Hepatocyte (in vitro differentiated cells): Measurements from ENCODE around the gene E2F3. TPM values are rescaled to one million over a fixed set of nuclear protein-coding genes. Genes with fewer than 3 reads are reported as not detected.
"Not testable (repeated sequence)": the region's sequence is repeated elsewhere in the genome, so short reads cannot be mapped to it uniquely, and the experiment has no call there.

ENCODE experiments used
- DNase-seq: peaks from one replicate; pipeline ENCODE4 v3.0.0-alpha.2; 2016; ENCODE audit warnings: low spot score
- H2AFZ ChIP-seq: fragments of 200-600 bp; sonication (generic); 2 replicates; pipeline ENCODE4 v1.6.0; 2016; ENCODE audit warnings: antibody characterized with exemption, mild to moderate bottlenecking
- H3K27ac ChIP-seq: fragments of 200-600 bp; sonication (generic); 2 replicates; pipeline ENCODE4 v1.5.1; 2016; ENCODE audit warnings: mild to moderate bottlenecking
- H3K27me3 ChIP-seq: fragments of 200-600 bp; sonication (generic); 2 replicates; pipeline ENCODE4 v1.6.1; 2016
- H3K36me3 ChIP-seq: fragments of 200-600 bp; sonication (generic); replicated peaks from 2 replicates; pipeline ENCODE4 v1.5.1; 2016; ENCODE audit warnings: low read depth; ENCODE audit not compliant: insufficient read depth
- H3K4me1 ChIP-seq: fragments of 200-600 bp; sonication (generic); 2 replicates; pipeline ENCODE4 v1.5.1; 2016; ENCODE audit warnings: mild to moderate bottlenecking, moderate library complexity; ENCODE audit not compliant: insufficient read depth
- H3K4me2 ChIP-seq: fragments of 200-600 bp; sonication (generic); 2 replicates; pipeline ENCODE4 v1.6.0; 2016
- H3K4me3 ChIP-seq: fragments of 200-600 bp; sonication (generic); 2 replicates; pipeline ENCODE4 v1.5.1; 2016; ENCODE audit warnings: mild to moderate bottlenecking
- H3K79me2 ChIP-seq: fragments of 200-600 bp; sonication (generic); 2 replicates; pipeline ENCODE4 v1.6.0; 2017; ENCODE audit warnings: mild to moderate bottlenecking
- H3K9me2 ChIP-seq: fragments of 200-600 bp; sonication (generic); replicated peaks from 2 replicates; pipeline ENCODE4 v1.6.0; 2017; ENCODE audit warnings: mild to moderate bottlenecking; ENCODE audit not compliant: insufficient read depth
- H3K9me3 ChIP-seq: fragments of 200-600 bp; sonication (generic); 2 replicates; pipeline ENCODE4 v1.5.1; 2016; ENCODE audit warnings: low read depth, mild to moderate bottlenecking
- H4K20me1 ChIP-seq: fragments of 200-600 bp; sonication (generic); 2 replicates; pipeline ENCODE4 v1.6.0; 2016; ENCODE audit warnings: mild to moderate bottlenecking; ENCODE audit not compliant: insufficient read depth, poor library complexity, severe bottlenecking
- CTCF ChIP-seq: fragments of 200-600 bp; sonication (generic); IDR thresholded peaks from 2 replicates; pipeline ENCODE4 v1.5.1; 2016; ENCODE audit warnings: antibody characterized with exemption, mild to moderate bottlenecking; ENCODE audit not compliant: poor library complexity
- EZH2 ChIP-seq: fragments of 200-600 bp; sonication (generic); IDR thresholded peaks from 2 replicates; pipeline ENCODE4 v1.6.1; 2016; ENCODE audit warnings: antibody characterized with exemption, mild to moderate bottlenecking, borderline replicate concordance
- EZH2phosphoT487 ChIP-seq: fragments of 200-600 bp; sonication (generic); IDR thresholded peaks from one replicate; pipeline ENCODE4 v1.6.1; 2018; ENCODE audit warnings: antibody characterized with exemption, mild to moderate bottlenecking, low read depth, moderate library complexity; ENCODE audit not compliant: unreplicated experiment, severe bottlenecking
- WGBS: methylation state at CpG from one replicate; pipeline ENCODE4 v1.1.6; 2016; ENCODE audit warnings: low lambda C conversion rate; ENCODE audit errors: missing lambda C conversion rate; 5-methylcytosine and 5-hydroxymethylcytosine counted together
- polyA plus RNA-seq: library from polyadenylated mRNA; unstranded; fragments of >200 nt; fragmentation: Nextera tagmentation; extraction: Ambion mirVana; gene quantifications from 2 replicates; pipeline ENCODE4 v1.2.1, GENCODE V29; 2016
- total RNA-seq: library from RNA; depleted of rRNA; stranded (reverse); fragments of >200 nt; gene quantifications from 2 replicates; pipeline ENCODE4 v1.2.3, GENCODE V29; 2014

E2F3 gene
- total and polyA plus RNA-seq, 2 experiments from 2014 or later, result 8.4 to 13.3 TPM

GRCh38 chr6:20463396-20463795 lies 61.7 kb downstream of the E2F3 start:
- H3K27ac ChIP-seq, result no peak overlapping the region
- H3K4me2 ChIP-seq, result no peak overlapping the region
- DNase-seq, result no peak
- H3K4me3 ChIP-seq, result no peak overlapping the region
- H3K4me1 ChIP-seq, result no peaks in the 10 kb centered on the region
- H2AFZ ChIP-seq, result no peak overlapping the region
- no peaks in the 10 kb centered on the region for H3K27me3 ChIP-seq
- H3K9me3 ChIP-seq, result no peaks in the 10 kb centered on the region
- no peaks in the 10 kb centered on the region for H3K36me3 ChIP-seq
- no peak for TF ChIP-seq EZH2phosphoT487
- TF ChIP-seq EZH2, result no peak
- no peak for TF ChIP-seq CTCF
- no peaks in the 10 kb centered on the region for H4K20me1 ChIP-seq
- 96% methylated on average over 5 of the region's 5 CpGs for WGBS
- peaks cover 42% of the 10 kb centered on the region for H3K79me2 ChIP-seq
- H3K9me2 ChIP-seq, result no peaks in the 10 kb centered on the region

- Histone ChIP-seq H3K4me2 (no peak overlapping the region), H3K36me3 (no peaks in the 10 kb centered on the region), H3K27me3 (no peaks in the 10 kb centered on the region), H3K9me2 (no peaks in the 10 kb centered on the region), H3K9me3 (no peaks in the 10 kb centered on the region), H3K27ac (no peak overlapping the region), H3K4me3 (no peak overlapping the region), H3K79me2 (peaks cover 42% of the 10 kb centered on the region), H3K4me1 (no peaks in the 10 kb centered on the region), H4K20me1 (no peaks in the 10 kb centered on the region), H2AFZ (no peak overlapping the region)
- TF ChIP-seq EZH2phosphoT487 (no peak), CTCF (no peak), EZH2 (no peak)
- WGBS, result 94% methylated on average over 2 of the region's 2 CpGs
- DNase-seq, result no peak
Observed at GRCh38 chr6:20464041-20464440, 62.4 kb downstream of the E2F3 start.

GRCh38 chr6:20464847-20465246 lies 63.2 kb downstream of the E2F3 start:
- no peak for DNase-seq
- H3K27me3 ChIP-seq, result no peaks in the 10 kb centered on the region
- no peaks in the 10 kb centered on the region for H3K9me3 ChIP-seq
- 84% methylated on average over 4 of the region's 4 CpGs for WGBS
- no peak overlapping the region for H3K4me3 ChIP-seq
- H3K79me2 ChIP-seq, result peaks cover 42% of the 10 kb centered on the region
- H3K4me2 ChIP-seq, result no peak overlapping the region
- no peaks in the 10 kb centered on the region for H3K9me2 ChIP-seq
- H3K4me1 ChIP-seq, result no peaks in the 10 kb centered on the region
- TF ChIP-seq EZH2phosphoT487 (no peak), EZH2 (no peak), CTCF (no peak)
- no peak overlapping the region for H3K27ac ChIP-seq
- H2AFZ ChIP-seq, result no peak overlapping the region
- no peaks in the 10 kb centered on the region for H3K36me3 ChIP-seq
- H4K20me1 ChIP-seq, result no peaks in the 10 kb centered on the region

GRCh38 chr6:20465616-20466015 lies 63.9 kb downstream of the E2F3 start:
- DNase-seq, H3K9me3 ChIP-seq, H3K27me3 ChIP-seq, H3K9me2 ChIP-seq, H2AFZ ChIP-seq, H3K4me1 ChIP-seq, H3K4me3 ChIP-seq, H3K36me3 ChIP-seq, H4K20me1 ChIP-seq, H3K4me2 ChIP-seq, H3K27ac ChIP-seq: not testable (repeated sequence)
- over 99% methylated on average over 4 of the region's 4 CpGs for WGBS
- peaks cover 40% of the 10 kb centered on the region for H3K79me2 ChIP-seq
